Pancreas (tissue), 10 donors: Measurements from ENCODE around the gene SPATA24. TPM values are rescaled to one million over a fixed set of nuclear protein-coding genes. Genes with fewer than 3 reads are reported as not detected.

Source experiments
- ATAC-seq, 4 donors: fragments of 200-7000 bp; cut with Tn5 transposase; one replicate each; pipeline versions ENCODE4 v1.8.0 to v1.9.1; 2020; ENCODE audit warnings: mild to moderate bottlenecking in 4 of 4, moderate library complexity in 4 of 4
- DNase-seq, 6 donors: peaks; one replicate each; pipeline ENCODE4 v3.0.0-alpha.2; 2020
- FAIRE-seq: peaks from 2 replicates; lab custom pipeline; 2012; peaks lifted over from hg19 to GRCh38; lab: Jason Lieb, UNC
- H3K27ac ChIP-seq, 4 donors: fragments of 200-600 bp; sonication (generic); 1 replicate in 3 of 4; 2 replicates in 1 of 4; pipeline versions ENCODE4 v1.5.0 to v1.8.0; 2020
- H3K27me3 ChIP-seq, 4 donors: fragments of 200-600 bp; one replicate each; pipeline ENCODE4 v1.8.0; 2021
- H3K36me3 ChIP-seq, 3 donors: fragments of 200-600 bp; sonication (generic) in 1 of 3; one replicate each; pipeline versions ENCODE4 v1.5.0 to v1.8.0; 2020 to 2021
- H3K4me1 ChIP-seq, 3 donors: fragments of 200-600 bp; one replicate each; pipeline ENCODE4 v1.8.0; 2021
- H3K4me3 ChIP-seq, 4 donors: fragments of 200-600 bp; sonication (generic) in 2 of 4; one replicate each; pipeline versions ENCODE4 v1.5.0 to v1.8.0; 2020 to 2021
- H3K9me3 ChIP-seq, 4 donors: fragments of 200-600 bp; one replicate each; pipeline ENCODE4 v1.8.0; 2021
- WGBS, 2 donors: extraction: QIAGEN DNeasy Blood & Tissue Kit; methylation state at CpG; one replicate each; pipeline ENCODE4 v1.1.7; 2013; 5-methylcytosine and 5-hydroxymethylcytosine counted together
- intact Hi-C, 3 donors: fragments of 100-400 bp; cut with DNase I; formaldehyde crosslinking; loops; one replicate each; pipeline versions ENCODE4 v1.11.1 to v1.14.2; 2022
- polyA plus RNA-seq, 2 donors: library from polyadenylated mRNA; stranded (reverse); fragments of 200-250 nt; gene quantifications; one replicate each; pipeline ENCODE4 v1.2.3, GENCODE V29; 2013
- total RNA-seq, 6 donors: library from RNA; stranded (reverse); fragmentation: NEBNext Ultra II Directional in 4 of 6; extraction: Animal tissue kit (Norgen Biotek cat#: 25700) in 4 of 6; gene quantifications; one replicate each; pipeline versions ENCODE4 v1.2.1 to v1.2.4, GENCODE V29; 2021 to 2023
- TF ChIP-seq, protein P1 (sequence below), 4 donors: fragments of 200-600 bp; sonication (generic) in 3 of 4; IDR thresholded peaks; one replicate each; pipeline versions ENCODE4 v1.5.0 to v1.8.0; 2021; ENCODE audit warnings: antibody characterized with exemption in 4 of 4
- donor health status: healthy with polysubstance abuse.
- donor health status: DM: no; HTN: no; CAD: no; lungs with moderate emphysema.
- donor health status: DM: no; HTN: no; CAD: no.
- donor health status: control.
- donor health status: control.
- donor health status: Bipolar disorder and iron deficiency.
- donor health status: DM: yes; HTN: yes; CAD: no.
- donor health status: DM: no; HTN: no; CAD: no.
- donor health status: DM: no; HTN: no; CAD: no.
- donor health status: DM: yes; HTN: yes; CAD: no.

Gene SPATA24
- total and polyA plus RNA-seq, 8 donors, result 1.8 to 9.8 (median 3.3) TPM

DNA sequence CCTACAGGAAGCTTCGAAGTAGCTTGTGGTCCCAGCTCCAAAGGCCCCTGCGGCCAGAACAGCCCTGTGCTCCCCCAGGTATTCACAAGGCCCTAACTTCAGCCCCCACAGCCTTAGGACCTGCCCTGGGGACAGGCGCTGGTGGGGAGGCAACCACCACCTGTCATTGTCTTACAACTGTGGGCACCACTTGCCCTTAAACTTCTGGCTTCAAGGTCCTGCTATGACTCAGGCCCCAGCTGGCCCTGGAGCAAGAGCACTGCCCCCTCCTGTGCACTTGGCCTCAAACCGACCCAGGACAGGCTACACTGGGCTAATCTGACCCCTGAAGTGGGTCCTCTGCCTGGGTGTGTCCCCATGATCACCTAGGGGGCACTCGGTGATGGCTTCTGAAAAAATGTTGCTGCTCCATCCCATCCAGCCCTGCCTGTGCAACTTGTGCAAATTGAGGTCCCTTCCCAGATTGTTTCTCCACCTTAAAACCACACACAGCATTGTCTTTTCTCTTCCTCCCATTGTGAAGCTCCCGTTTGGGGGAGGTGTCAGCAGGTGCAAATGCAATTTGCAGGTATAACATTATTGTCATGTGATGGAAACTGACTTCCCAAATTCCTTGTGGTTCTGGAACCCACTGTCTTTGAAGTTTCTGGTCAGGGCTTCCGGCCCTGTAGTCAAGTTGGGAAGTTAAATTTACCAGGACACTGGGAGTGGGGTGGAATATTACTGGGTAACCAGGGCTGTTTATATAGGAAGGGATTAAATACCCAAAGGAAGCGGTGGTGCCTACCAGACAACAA lies 7.8 kb downstream of the SPATA24 start:
- H3K4me3 ChIP-seq, result no peak overlapping the region
- no peaks in the 10 kb centered on the region for H3K36me3 ChIP-seq
- H3K27me3 ChIP-seq, result peaks cover 0 to 6% (median 2%) of the 10 kb centered on the region in 4 donors
- intact Hi-C loops, result no loop called here
- TF ChIP-seq, protein P1, sequence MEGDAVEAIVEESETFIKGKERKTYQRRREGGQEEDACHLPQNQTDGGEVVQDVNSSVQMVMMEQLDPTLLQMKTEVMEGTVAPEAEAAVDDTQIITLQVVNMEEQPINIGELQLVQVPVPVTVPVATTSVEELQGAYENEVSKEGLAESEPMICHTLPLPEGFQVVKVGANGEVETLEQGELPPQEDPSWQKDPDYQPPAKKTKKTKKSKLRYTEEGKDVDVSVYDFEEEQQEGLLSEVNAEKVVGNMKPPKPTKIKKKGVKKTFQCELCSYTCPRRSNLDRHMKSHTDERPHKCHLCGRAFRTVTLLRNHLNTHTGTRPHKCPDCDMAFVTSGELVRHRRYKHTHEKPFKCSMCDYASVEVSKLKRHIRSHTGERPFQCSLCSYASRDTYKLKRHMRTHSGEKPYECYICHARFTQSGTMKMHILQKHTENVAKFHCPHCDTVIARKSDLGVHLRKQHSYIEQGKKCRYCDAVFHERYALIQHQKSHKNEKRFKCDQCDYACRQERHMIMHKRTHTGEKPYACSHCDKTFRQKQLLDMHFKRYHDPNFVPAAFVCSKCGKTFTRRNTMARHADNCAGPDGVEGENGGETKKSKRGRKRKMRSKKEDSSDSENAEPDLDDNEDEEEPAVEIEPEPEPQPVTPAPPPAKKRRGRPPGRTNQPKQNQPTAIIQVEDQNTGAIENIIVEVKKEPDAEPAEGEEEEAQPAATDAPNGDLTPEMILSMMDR (IDR thresholded peaks at IDR 0.05), result no peak
- H3K4me1 ChIP-seq, result peaks cover 0 to 6% (median 0%) of the 10 kb centered on the region in 3 donors
- WGBS, 2 donors, result 82 to 86% methylated on average over 8 of the region's 8 CpGs
- DNase-seq (peak in 2 of 6 donors; percentile 26 to 48), ATAC-seq (no peak), FAIRE-seq (no peak)
- H3K9me3 ChIP-seq, result no peaks in the 10 kb centered on the region
- no peak overlapping the region for H3K27ac ChIP-seq

DNA sequence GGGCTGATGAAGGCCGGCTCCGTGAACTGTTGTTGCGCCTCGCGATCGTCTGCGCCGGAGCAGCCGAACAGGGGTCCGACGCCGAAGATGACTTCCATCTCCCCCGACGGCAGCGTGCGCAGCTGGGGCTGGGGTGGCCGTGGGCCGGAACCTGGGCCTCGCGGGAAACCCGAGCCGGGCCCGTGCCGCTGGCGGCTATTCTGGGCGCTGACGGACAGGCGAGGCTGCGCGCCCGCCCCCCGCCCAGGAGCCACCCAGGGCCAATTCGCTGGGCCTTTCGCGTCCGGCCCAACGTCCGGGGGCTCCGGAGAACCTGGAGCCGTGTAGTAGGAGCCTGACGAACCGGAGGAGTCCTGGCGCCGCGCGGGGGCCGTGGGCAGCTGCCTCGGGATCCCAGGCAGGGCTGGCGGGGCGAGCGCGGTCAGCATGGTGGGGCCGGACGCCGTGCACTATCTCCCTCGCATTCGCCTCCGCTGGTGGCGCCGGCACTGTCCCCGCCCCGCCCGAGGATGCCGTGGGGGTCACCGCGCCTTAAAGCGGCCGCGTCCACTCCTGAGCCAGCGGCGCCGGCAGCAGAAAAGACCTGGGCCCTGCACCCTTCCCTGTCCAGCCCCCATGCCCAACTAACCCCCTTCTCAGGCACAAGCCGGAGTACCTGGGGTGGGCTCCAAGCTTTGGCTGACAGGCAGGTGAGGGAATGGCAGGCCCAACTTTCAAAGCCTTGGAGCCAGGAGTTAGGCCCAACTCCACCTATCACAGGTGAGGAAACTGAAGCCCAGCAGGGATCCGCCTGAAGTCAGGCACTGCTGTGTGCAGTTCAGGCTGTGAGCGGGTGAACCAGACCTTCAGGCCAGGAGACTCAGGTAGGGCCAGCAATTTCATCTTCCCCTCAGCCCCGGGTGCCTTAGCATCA lies 9.0 kb downstream of the SPATA24 start, which contains the start of gene PROB1:
Gene PROB1 (minus strand): TSS at position 451 of the 913 bp plus-strand sequence. CDS start 23 bp downstream, at position 428.
- intact Hi-C loops, result no loop called here
- ATAC-seq (peak in 2 of 4 donors; percentile 14 to 23), FAIRE-seq (no peak), DNase-seq (peak in 2 of 6 donors; percentile 16 to 71)
- no peaks in the 10 kb centered on the region for H3K9me3 ChIP-seq
- H3K27me3 ChIP-seq, result peaks cover 0 to 6% (median 2%) of the 10 kb centered on the region in 4 donors
- H3K36me3 ChIP-seq, result no peaks in the 10 kb centered on the region
- H3K27ac ChIP-seq, result no peak within 1 kb of the TSS
- peak within 1 kb of the TSS in 3 of 4 donors; percentile 7 to 47 (median 28) for H3K4me3 ChIP-seq
- TF ChIP-seq, protein P1 (IDR thresholded peaks at IDR 0.05), result no peak
- H3K4me1 ChIP-seq, result peaks cover 0 to 6% (median 0%) of the 10 kb centered on the region in 3 donors
- WGBS, 2 donors, result 20% methylated on average over 58 to 76 of the region's 76 CpGs

DNA sequence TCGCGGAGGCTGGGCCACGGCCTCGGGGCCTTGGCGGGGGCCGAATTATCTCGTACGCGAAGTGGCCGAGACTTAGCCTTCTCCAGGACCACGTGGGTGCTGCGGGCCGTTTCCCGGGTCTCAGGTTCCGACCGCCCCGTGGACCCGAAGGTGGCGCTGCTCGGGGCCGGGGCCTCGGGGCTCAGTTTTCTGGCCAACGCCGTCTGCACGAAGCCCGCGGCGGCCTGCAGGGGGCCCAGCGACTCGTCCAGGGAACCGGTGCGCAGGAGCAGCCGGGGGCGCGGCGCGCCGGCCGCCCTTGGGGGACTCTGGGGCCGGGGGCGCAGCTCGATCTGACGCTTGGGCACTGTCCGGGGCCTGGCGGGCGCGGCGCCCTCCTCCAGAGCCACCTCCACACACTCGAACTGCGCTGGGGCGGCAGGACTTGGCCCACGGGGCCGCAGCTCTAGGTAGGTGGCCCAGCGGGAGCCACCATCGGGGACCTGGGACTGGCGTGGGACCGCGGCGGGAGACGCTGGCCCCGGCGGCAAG lies 9.7 kb downstream of the SPATA24 start:
- Histone ChIP-seq H3K4me1 (peaks cover 0 to 6% (median 0%) of the 10 kb centered on the region in 3 donors), H3K9me3 (no peaks in the 10 kb centered on the region), H3K36me3 (no peaks in the 10 kb centered on the region), H3K27me3 (peaks cover 0 to 6% (median 2%) of the 10 kb centered on the region in 4 donors), H3K27ac (no peak overlapping the region), H3K4me3 (peak overlapping the region in 3 of 4 donors; percentile 7 to 47 (median 28))
- intact Hi-C loops, result no loop called here
- no peak for FAIRE-seq
- peak; percentile 19 to 61 (median 49) for ATAC-seq
- 3 to 5% methylated on average over 56 to 62 of the region's 62 CpGs for WGBS, 2 donors
- TF ChIP-seq, protein P1 (IDR thresholded peaks at IDR 0.05), result peak in 2 of 4 donors; percentile 7 to 18
- peak in 3 of 6 donors; percentile 39 to 78 (median 76) for DNase-seq

DNA sequence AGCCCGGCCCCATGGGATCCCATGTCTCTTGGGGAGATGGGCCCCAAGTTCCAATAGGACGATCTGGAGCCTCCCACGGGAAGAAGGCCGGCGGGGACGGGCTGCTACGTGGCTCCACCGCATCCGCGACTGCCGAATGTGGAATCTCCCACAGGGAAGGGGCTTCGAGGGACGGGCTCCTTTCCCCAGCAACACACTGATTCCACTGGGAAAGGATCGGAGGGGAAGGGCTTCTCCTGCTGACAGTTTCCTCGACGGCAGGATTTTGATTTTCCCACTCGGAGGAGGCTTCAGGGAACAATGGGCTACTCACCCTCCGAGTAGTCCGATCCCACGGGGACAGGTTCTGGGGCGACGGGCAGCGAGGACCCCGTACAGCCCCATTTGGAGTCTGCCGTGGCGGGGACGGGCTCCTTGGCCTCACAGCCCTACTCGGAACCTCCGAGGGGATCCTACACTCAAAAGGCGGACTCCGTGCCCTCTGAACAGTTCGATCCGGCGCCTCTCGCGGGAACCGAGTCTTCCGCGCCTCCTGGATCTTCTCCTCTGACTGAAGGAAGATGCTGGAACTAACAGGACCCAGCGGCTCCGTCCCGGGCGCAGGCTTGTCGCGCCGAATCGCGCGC lies 10.3 kb downstream of the SPATA24 start:
- Histone ChIP-seq H3K27me3 (peaks cover 0 to 6% (median 2%) of the 10 kb centered on the region in 4 donors), H3K27ac (no peak overlapping the region), H3K9me3 (no peaks in the 10 kb centered on the region), H3K36me3 (no peaks in the 10 kb centered on the region), H3K4me1 (peaks cover 0 to 6% (median 0%) of the 10 kb centered on the region in 3 donors), H3K4me3 (peak overlapping the region in 3 of 4 donors; percentile 7 to 47 (median 28))
- DNase-seq (peak in 1 of 6 donors; percentile 68), FAIRE-seq (no peak), ATAC-seq (no peak)
- intact Hi-C loops, result no loop called here
- WGBS, 2 donors, result 11 to 13% methylated on average over 46 to 49 of the region's 49 CpGs
- TF ChIP-seq, protein P1 (IDR thresholded peaks at IDR 0.05), result no peak
